Neural cell (in vitro differentiated cells): Measurements from ENCODE around the gene EML5. TPM values are rescaled to one million over a fixed set of nuclear protein-coding genes. Genes with fewer than 3 reads are reported as not detected.

Source experiments
- H2AFZ ChIP-seq: fragments of 200-600, 300-800 bp; sonication (generic), shearing (Covaris generic); 2 replicates; pipeline ENCODE4 v1.6.0; 2014; ENCODE audit warnings: low read depth, mild to moderate bottlenecking, antibody characterized with exemption, low read length, moderate library complexity
- H3F3A ChIP-seq: fragments of 200-600 bp; shearing (Covaris generic); 2 replicates; pipeline ENCODE4 v1.6.1; 2016; ENCODE audit warnings: mild to moderate bottlenecking, moderate library complexity, mixed read lengths, antibody characterized with exemption, low read length; ENCODE audit not compliant: insufficient read depth, poor library complexity, severe bottlenecking
- H3K27ac ChIP-seq: fragments of 200-600, 300-800 bp; sonication (generic), shearing (Covaris generic); 2 replicates; pipeline ENCODE4 v1.5.1; 2014; ENCODE audit warnings: mild to moderate bottlenecking, low read length, moderate library complexity
- H3K27me3 ChIP-seq: fragments of 300-800, 200-600 bp; sonication (generic), shearing (Covaris generic); 2 replicates; pipeline ENCODE4 v1.6.0; 2014; ENCODE audit warnings: mild to moderate bottlenecking, low read depth, low read length, moderate library complexity; ENCODE audit not compliant: insufficient read depth
- H3K36me3 ChIP-seq: fragments of 300-800, 200-600 bp; sonication (generic), shearing (Covaris generic); 2 replicates; pipeline ENCODE4 v1.5.1; 2014; ENCODE audit warnings: mild to moderate bottlenecking, antibody characterized with exemption, low read length, moderate library complexity; ENCODE audit not compliant: insufficient read depth
- H3K4me2 ChIP-seq: fragments of 300-800, 200-600 bp; sonication (generic), shearing (Covaris generic); 2 replicates; pipeline ENCODE4 v1.6.0; 2014; ENCODE audit warnings: mild to moderate bottlenecking, low read length
- H3K4me3 ChIP-seq: fragments of 300-800, 200-600 bp; sonication (generic), shearing (Covaris generic); 2 replicates; pipeline ENCODE4 v1.5.1; 2014; ENCODE audit warnings: mild to moderate bottlenecking, low read length, moderate library complexity
- H3K79me2 ChIP-seq: fragments of 200-600 bp; shearing (Covaris generic); replicated peaks from 2 replicates; pipeline ENCODE4 v1.6.0; 2014; ENCODE audit warnings: mild to moderate bottlenecking, low read length, moderate library complexity; ENCODE audit not compliant: insufficient read depth
- H3K9ac ChIP-seq: fragments of 300-800, 200-600 bp; sonication (generic), shearing (Covaris generic); 2 replicates; pipeline ENCODE4 v1.6.1; 2016; ENCODE audit warnings: mild to moderate bottlenecking, low read length, mixed read lengths
- H3K9me2 ChIP-seq: fragments of 200-600 bp; shearing (Covaris generic); 2 replicates; pipeline ENCODE4 v1.6.1; 2016; ENCODE audit warnings: mild to moderate bottlenecking, low read length, mixed read lengths; ENCODE audit not compliant: insufficient read depth
- H3K9me3 ChIP-seq: fragments of 200-600, 300-800 bp; sonication (generic), shearing (Covaris generic); 2 replicates; pipeline ENCODE4 v1.6.1; 2016; ENCODE audit warnings: mild to moderate bottlenecking, mixed run types, low read length, moderate library complexity, mixed read lengths
- H4K20me1 ChIP-seq: fragments of 200-600 bp; shearing (Covaris generic); 2 replicates; pipeline ENCODE4 v1.6.1; 2016; ENCODE audit warnings: mild to moderate bottlenecking, mixed run types; ENCODE audit not compliant: insufficient read depth
- CTCF ChIP-seq: fragments of 450-650 bp; IDR thresholded peaks from 2 replicates; pipeline ENCODE4 v1.5.1; 2014; ENCODE audit warnings: antibody characterized with exemption, mild to moderate bottlenecking, moderate library complexity; ENCODE audit not compliant: poor library complexity, severe bottlenecking
- EP300 ChIP-seq: fragments of 450-650 bp; conservative IDR thresholded peaks from 2 replicates; pipeline ENCODE4 v1.6.1; 2014; ENCODE audit warnings: antibody characterized with exemption, mild to moderate bottlenecking, moderate library complexity; ENCODE audit not compliant: poor library complexity, severe bottlenecking
- EZH2 ChIP-seq: fragments of 200-600, 300-800 bp; shearing (Covaris generic), sonication (generic); IDR thresholded peaks from 2 replicates; pipeline ENCODE4 v1.6.1; 2014; ENCODE audit warnings: antibody characterized with exemption, low read length, borderline replicate concordance, mild to moderate bottlenecking; ENCODE audit not compliant: insufficient read depth, poor library complexity, severe bottlenecking
- POLR2AphosphoS5 ChIP-seq: IDR thresholded peaks from 2 replicates; pipeline ENCODE4 v1.6.1; 2012
- REST ChIP-seq: IDR thresholded peaks from 2 replicates; pipeline ENCODE4 v1.6.1; 2012; ENCODE audit warnings: borderline replicate concordance
- SMC3 ChIP-seq: fragments of 450-650 bp; conservative IDR thresholded peaks from 2 replicates; pipeline ENCODE4 v1.6.1; 2014; ENCODE audit warnings: antibody characterized with exemption, mild to moderate bottlenecking, moderate library complexity; ENCODE audit not compliant: poor library complexity
- TAF1 ChIP-seq: IDR thresholded peaks from 2 replicates; pipeline ENCODE4 v1.6.1; 2012; ENCODE audit warnings: low read depth
- polyA plus RNA-seq: library from polyadenylated mRNA; depleted of rRNA; stranded (reverse); fragments of >200 nt; gene quantifications from 2 replicates; pipeline ENCODE4 v1.2.3, GENCODE V29; 2014

Gene EML5
- polyA plus RNA-seq, 1 donor from 2014 or later = 27.5 TPM

- no peak overlapping the region for H3K27ac ChIP-seq
- no peak for TF ChIP-seq EZH2
- TF ChIP-seq SMC3 = no peak
- no peak for TF ChIP-seq CTCF
- TF ChIP-seq EP300 = no peak
- no peak for TF ChIP-seq TAF1
These were observed 96.9 kb downstream of the EML5 start for GRCh38 chr14:88695870-88696269.

GRCh38 chr14:88688386-88688785 is 104.4 kb downstream of the EML5 start:
- no peak overlapping the region for H3K4me3 ChIP-seq
- H3K9me2 ChIP-seq = no peaks in the 10 kb centered on the region

More at GRCh38 chr14:88695870-88696269, 96.9 kb downstream of the EML5 start:
- Histone ChIP-seq H3F3A (no peaks in the 10 kb centered on the region), H3K9me3 (no peaks in the 10 kb centered on the region), H3K9ac (no peak overlapping the region), H4K20me1 (no peaks in the 10 kb centered on the region), H3K27me3 (no peaks in the 10 kb centered on the region), H3K79me2 (no peaks in the 10 kb centered on the region), H3K36me3 (no peaks in the 10 kb centered on the region), H2AFZ (no peak overlapping the region), H3K4me3 (no peak overlapping the region), H3K4me2 (no peak overlapping the region), H3K9me2 (no peaks in the 10 kb centered on the region)

More at GRCh38 chr14:88688386-88688785, 104.4 kb downstream of the EML5 start:
- Histone ChIP-seq H3K79me2 (no peaks in the 10 kb centered on the region), H3F3A (no peaks in the 10 kb centered on the region), H2AFZ (no peak overlapping the region), H3K4me2 (no peak overlapping the region), H3K36me3 (peaks cover 4% of the 10 kb centered on the region), H4K20me1 (no peaks in the 10 kb centered on the region), H3K27me3 (no peaks in the 10 kb centered on the region), H3K27ac (no peak overlapping the region), H3K9me3 (no peaks in the 10 kb centered on the region), H3K9ac (no peak overlapping the region)
- TF ChIP-seq EZH2 (no peak), CTCF (no peak), SMC3 (no peak), POLR2AphosphoS5 (no peak), REST (no peak)
